Progenitor cell of endocrine pancreas (in vitro differentiated cells): ENCODE results near the gene KRT5. TPM values are rescaled to one million over a fixed set of nuclear protein-coding genes. Genes with fewer than 3 reads are reported as not detected.

Experiments
- DNase-seq: peaks from one replicate; pipeline ENCODE4 v3.0.0; 2021; ENCODE audit warnings: low spot score; ENCODE audit not compliant: unreplicated experiment
- H3K27ac Mint-ChIP-seq: 2 replicates; pipeline ENCODE4 v1.8.0; 2021; ENCODE audit warnings: mild to moderate bottlenecking, moderate library complexity, mixed read lengths
- H3K27me3 Mint-ChIP-seq: 2 replicates; pipeline ENCODE4 v1.8.0; 2021; ENCODE audit warnings: mixed read lengths
- H3K36me3 Mint-ChIP-seq: 2 replicates; pipeline ENCODE4 v1.8.0; 2022; ENCODE audit warnings: mixed read lengths; ENCODE audit not compliant: insufficient read depth
- H3K4me1 Mint-ChIP-seq: 2 replicates; pipeline ENCODE4 v1.8.0; 2021; ENCODE audit warnings: low read depth, mixed read lengths
- H3K4me3 Mint-ChIP-seq: 2 replicates; pipeline ENCODE4 v1.8.0; 2021; ENCODE audit warnings: low read depth, mild to moderate bottlenecking, moderate library complexity, mixed read lengths
- H3K9me3 Mint-ChIP-seq: 2 replicates; pipeline ENCODE4 v1.8.0; 2021; ENCODE audit warnings: low read depth, mixed read lengths
- CTCF ChIP-seq: fragments of 200-600 bp; sonication (generic); IDR thresholded peaks from one replicate; pipeline ENCODE4 v1.5.0; 2021; ENCODE audit warnings: antibody characterized with exemption, mild to moderate bottlenecking; ENCODE audit not compliant: unreplicated experiment
- total RNA-seq: library from RNA; stranded (reverse); gene quantifications from 2 replicates; pipeline ENCODE4 v1.2.1, GENCODE V29; 2021

Gene KRT5
- total RNA-seq, 1 donor from 2014 or later = not detected

DNA sequence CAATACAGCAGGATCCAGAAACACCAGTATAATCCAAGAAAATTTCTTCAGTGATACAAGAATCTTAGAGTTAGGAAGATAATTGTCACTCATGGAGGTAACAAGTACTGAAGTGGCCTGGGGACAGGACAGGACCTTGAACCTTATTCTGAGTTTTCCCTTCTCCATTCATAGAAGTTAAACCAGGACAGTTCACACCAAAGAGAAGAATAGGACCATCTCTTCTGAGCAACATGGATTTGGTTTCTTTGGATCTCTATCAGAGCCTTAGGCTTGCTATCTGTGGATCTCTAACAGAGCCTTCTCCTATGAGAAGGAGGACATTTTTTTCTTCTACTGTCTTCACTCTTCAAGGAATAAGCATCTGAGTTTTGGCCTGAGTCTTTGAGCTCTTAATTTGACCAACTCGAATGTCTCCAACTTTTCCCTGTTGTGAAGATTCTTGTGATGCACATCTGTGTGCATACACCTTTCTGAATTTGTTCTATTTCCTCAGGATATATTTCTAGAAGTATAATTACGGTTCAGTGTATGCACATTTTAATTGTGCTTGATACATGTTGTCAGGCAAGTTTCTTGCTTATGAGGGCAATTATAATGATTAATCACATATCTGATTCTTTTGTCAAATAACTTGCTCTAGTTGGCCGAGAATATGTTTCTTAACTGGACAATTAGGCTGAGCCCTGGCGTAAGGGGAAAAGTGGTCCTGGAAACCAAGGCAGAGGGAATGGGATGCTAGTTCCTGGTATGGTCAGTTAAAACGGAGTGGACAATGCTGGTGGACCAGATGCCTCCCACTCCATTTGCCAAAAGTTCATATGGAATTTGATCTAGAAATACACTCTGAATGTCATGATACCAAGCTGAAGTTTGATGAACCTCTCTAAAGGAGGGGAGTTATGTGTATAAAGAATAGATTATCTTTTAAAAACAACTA, 33.8 kb downstream of the KRT5 start:
- Mint-ChIP-seq H3K9me3 (peaks cover 8% of the 10 kb centered on the region), H3K27ac (no peak overlapping the region), H3K4me3 (no peak overlapping the region), H3K4me1 (no peaks in the 10 kb centered on the region), H3K27me3 (peaks cover 47% of the 10 kb centered on the region), H3K36me3 (no peaks in the 10 kb centered on the region)
- DNase-seq = no peak
- TF ChIP-seq CTCF = no peak

DNA sequence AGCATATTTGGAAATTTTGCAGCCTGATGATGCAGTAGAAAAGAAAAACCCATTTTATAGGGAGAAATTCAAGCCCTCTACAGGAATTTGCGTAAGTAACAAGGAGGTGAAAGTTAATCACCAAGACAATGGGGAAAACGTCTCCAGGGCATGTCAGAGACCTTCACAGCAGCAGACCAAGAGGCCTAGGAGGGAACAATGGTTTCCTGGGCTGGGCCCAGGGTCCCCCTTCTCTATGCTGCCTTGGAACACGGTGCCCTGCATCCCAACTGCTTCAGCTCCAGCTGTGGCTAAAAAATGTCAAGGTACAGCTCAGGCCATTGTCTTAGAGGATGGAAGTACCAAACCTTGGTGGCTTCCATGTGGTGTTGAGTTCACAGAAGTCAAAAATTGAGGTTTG, 40.1 kb downstream of the KRT5 start:
- Mint-ChIP-seq H3K27me3 (peaks cover 24% of the 10 kb centered on the region), H3K4me3 (no peak overlapping the region), H3K4me1 (no peaks in the 10 kb centered on the region), H3K36me3 (no peaks in the 10 kb centered on the region), H3K9me3 (peaks cover 7% of the 10 kb centered on the region), H3K27ac (no peak overlapping the region)
- DNase-seq = no peak
- no peak for TF ChIP-seq CTCF

GRCh38 chr12:52477651-52478050, 42.5 kb downstream of the KRT5 start:
- Mint-ChIP-seq H3K4me1 (no peaks in the 10 kb centered on the region), H3K4me3 (no peak overlapping the region), H3K9me3 (peaks cover 4% of the 10 kb centered on the region), H3K36me3 (no peaks in the 10 kb centered on the region), H3K27ac (no peak overlapping the region), H3K27me3 (peaks cover 10% of the 10 kb centered on the region)
- no peak for TF ChIP-seq CTCF
- no peak for DNase-seq

DNA sequence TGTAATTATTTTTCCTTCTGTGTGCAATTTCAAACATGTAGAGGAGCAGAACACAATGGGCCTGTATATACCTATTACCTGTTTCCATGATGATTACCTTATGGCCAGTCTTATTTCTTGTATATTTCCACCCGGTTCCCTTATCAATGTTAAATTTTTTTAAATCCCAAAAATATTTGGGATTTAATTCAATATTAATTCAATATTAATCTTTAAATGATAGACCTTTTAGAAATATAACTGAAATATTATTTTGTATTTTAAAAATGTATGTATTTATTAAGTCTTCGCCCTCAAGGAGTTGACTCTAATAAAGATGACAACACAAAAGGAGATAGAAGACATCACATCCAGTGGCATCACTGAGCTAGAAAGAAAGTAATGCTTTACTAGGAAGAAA, 46.0 kb downstream of the KRT5 start:
- peaks cover under 1% of the 10 kb centered on the region for H3K9me3 Mint-ChIP-seq
- TF ChIP-seq CTCF = no peak
- no peak overlapping the region for H3K27ac Mint-ChIP-seq
- no peaks in the 10 kb centered on the region for H3K36me3 Mint-ChIP-seq
- H3K27me3 Mint-ChIP-seq = peaks cover 26% of the 10 kb centered on the region
- no peaks in the 10 kb centered on the region for H3K4me1 Mint-ChIP-seq
- no peak for DNase-seq
- H3K4me3 Mint-ChIP-seq = no peak overlapping the region

- DNase-seq = no peak
- H3K36me3 Mint-ChIP-seq = no peaks in the 10 kb centered on the region
- no peak for TF ChIP-seq CTCF
- no peaks in the 10 kb centered on the region for H3K4me1 Mint-ChIP-seq
- H3K27me3 Mint-ChIP-seq = peaks cover 26% of the 10 kb centered on the region
- no peaks in the 10 kb centered on the region for H3K9me3 Mint-ChIP-seq
- H3K4me3 Mint-ChIP-seq = no peak within 1 kb of the TSS
- H3K27ac Mint-ChIP-seq = no peak within 1 kb of the TSS
Measured at GRCh38 chr12:52473768-52474167, 46.4 kb downstream of the KRT5 start, which contains the start of gene KRT6C. Gene KRT6C, minus strand, starts transcription at chr12:52473805. Its CDS starts 68 bp downstream, at chr12:52473737.
